HG03571 (cell line): ENCODE measurements around the gene CHD2.
A peak's percentile ranks its signal among the peaks of the same experiment; 100 is the strongest.
"Not testable (repeated sequence)": the region's sequence is repeated elsewhere in the genome, so short reads cannot be mapped to it uniquely, and the experiment has no call there.

Experiments
- ATAC-seq: cut with Tn5 transposase; IDR thresholded peaks from one replicate; pipeline ENCODE4 v1.9.1; 2021; ENCODE audit not compliant: unreplicated experiment

Gene CHD2

DNA sequence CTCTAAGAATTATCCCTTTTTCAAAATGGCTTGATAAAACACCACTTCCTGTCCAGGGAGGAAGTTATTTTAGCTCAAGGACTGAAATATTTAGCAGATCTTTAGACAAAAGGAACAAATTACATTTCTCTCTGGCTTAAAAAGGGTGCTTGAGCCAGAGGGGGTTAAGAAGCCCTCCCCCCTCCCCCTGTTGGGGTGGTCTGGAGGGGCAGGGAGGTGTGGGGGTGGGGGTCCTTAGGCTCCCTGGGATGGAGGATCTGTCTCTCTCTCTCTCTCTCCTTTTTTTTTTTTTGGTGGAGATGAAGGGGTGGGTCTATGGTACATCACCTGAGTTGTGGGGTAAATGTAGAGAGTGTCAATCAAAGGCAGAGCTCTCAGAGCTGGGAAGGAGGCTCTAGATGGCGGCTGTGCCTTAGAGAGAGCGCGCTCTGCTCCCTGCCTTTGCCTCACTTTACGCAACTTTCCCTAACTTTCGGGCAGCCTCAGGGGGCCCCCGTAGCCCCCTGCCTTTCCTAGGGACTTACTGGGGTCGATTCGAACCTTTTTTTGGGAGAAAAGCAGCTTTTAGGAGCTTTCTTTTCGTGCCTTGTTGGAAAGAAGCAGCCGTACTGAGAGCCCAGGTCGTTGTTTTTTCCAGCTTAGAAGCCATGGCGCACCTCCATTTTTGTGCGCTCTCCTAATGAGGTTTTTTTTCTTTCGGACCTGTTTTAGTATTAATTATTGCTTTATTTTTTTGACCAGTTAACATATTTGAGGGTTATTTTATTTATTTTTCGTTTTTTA lies at the start of gene CHD2:
TSS of gene CHD2 (plus strand) at position 377 of the 783 bp plus-strand sequence. CDS start 914 bp downstream, outside the sequence.
- peak; percentile 63 for ATAC-seq

DNA sequence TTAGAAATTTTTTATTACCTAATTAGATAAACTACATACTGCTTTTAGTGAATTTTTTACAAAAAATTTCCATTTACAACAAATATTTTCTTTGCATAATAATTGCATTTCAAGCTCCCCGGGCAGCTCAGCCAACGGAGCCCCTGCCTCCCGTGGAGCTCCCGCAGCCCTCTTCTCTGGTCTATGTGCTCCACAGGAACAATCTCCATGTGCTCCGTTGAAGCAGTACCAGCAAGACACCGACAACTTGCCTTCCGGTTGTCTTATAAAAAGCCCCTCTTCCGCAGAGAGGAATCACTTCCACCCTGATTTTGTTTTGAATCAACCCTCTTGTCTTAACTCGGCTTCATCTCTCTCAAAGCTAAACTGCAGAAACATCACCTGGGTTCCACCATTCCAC lies 46.9 kb upstream of the CHD2 start:
- ATAC-seq = no peak

DNA sequence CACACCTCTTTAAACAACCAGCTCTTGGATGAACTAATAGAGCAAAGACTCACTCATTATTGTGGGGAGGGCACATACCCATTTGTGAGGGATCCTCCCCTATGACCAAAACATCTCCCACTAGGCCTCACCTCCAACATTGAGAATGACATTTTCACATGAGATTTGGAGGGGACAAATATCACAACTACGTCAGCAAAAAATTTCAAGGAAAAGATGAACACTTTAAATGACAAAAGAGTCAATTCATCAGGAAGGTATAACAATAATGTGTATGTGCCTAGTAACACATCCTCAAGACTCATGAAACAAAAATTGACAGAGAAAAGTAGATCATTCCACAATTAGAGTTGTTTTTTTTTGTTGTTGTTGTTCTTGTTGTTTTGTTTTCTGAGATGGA lies 38.4 kb upstream of the CHD2 start:
- no peak for ATAC-seq

DNA sequence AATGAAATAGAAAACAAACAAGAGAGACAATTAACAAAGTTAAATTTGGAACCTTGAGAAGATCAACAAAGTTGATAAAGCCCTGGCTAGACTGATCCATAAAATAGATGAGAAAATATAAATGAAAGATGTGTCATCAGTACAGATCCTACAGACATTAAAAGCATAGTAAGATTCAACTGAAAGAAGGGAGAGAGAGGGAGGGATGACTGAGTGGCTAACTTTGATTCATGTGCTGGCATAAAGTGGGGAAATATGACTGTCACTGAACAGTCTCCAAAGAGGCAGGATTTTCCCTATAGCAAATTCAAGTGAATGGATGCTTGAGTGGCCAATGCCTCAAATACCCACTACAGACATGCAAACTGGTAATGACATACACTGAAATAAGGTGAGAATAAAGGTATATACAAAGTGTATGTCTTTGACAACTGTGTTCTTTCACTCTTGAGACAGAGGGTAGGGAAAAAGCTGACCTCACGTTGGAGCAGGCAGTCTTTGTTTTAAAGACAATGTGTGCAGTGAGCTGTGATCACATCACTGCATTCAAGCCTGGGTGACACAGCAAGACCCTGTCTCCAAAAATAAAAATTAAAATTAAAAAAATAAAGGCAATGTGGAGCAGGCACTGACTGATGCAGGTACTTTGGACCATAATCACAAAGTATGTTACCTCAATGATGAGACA lies 35.9 kb upstream of the CHD2 start:
- ATAC-seq = no peak

DNA sequence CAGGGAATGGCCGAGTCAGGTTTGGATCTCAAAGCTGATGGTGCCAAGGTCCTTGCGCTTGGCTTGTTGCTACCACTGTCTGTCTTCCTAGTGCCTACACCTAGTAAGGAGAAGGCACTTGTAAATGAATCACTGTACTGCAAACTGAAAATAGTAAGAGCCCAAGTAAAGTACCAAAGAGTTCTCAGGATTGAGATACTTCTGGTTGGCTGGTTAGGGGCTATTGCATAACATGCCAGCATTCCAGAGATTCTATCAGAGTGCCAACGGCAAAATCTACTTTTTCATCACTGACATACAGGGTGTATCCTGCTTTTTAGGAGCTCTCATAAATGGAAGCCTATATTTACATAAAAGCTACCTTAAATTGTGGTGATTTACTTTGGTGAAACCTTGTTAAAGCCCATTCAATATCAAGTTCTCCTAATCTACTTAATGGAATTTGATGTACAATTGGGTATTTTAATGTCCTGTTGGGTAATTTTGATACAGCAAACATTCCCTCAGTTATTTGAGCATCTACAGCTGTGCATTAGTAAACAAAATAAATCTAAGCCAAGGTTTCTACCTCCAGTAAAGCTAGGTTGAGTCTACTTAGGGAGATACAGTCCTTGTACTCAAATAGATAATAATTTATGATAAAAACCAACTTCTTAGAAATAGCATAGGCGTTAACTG lies 30.7 kb upstream of the CHD2 start:
- ATAC-seq = no peak

DNA sequence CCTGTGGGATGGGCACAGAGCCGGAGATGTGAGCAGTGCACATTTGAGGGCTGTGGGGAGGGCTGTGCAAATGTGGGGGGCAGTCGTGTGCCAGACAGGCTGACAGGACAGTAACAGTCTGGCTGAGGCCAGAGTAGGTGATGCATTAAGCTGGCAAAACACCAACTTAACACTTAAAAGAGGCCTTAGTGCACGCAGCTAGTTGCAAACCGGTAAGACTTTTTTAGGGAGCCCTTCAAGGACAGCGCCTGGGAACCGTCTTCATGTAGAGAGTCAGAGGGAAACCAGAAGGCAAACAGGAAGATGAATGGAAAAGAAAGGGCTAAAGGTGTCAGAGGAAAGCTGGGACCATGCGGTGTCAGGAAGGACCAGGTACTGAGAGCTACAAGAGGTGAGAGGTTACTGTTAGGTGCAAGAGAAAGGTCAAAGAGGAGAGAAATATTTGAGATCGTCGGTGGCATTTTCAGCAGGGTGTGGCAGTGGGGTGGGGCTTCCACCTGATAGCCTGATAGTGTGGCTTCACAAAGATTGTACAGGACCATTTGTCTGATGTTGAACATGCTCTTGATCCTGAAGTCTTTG lies 30.0 kb upstream of the CHD2 start:
- no peak for ATAC-seq

DNA sequence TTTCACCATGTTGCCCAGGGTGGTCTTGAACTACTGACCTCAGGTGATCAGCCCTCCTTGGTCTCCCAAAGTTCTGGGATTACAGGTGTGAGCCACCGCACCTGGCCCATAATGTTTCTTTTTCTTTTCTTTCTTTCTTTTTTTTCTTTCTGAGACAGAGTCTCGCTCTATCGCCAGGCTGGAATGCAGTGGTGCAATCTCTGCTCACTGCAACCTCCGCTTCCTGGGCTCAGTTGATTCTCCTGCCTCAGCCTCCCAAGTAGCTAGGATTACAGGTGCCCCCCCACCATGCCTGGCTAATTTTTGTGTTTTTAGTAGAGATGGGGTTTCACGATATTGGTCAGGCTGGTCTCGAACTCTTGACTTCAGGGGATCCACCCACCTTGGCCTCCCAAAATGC lies 27.2 kb upstream of the CHD2 start:
- not testable (repeated sequence) for ATAC-seq

DNA sequence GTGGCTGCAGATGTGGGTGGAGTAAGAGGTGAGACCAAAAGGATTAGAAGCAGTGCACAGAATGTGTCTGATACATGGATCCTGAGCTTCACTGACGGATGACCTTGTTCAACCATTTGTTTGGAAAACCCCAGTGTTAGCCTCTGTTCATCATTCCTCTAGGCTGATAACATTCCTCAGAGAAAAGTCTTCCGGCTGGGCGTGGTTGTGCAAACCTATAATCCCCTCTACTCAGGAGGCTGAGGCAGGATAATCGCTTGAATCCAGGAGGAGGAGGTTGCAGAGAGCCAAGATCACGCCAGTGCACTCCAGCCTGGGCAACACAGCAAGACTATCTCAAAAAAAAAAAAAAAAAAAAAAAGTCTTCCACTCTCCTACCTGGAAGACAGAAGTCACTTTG lies 23.1 kb upstream of the CHD2 start:
- no peak for ATAC-seq

DNA sequence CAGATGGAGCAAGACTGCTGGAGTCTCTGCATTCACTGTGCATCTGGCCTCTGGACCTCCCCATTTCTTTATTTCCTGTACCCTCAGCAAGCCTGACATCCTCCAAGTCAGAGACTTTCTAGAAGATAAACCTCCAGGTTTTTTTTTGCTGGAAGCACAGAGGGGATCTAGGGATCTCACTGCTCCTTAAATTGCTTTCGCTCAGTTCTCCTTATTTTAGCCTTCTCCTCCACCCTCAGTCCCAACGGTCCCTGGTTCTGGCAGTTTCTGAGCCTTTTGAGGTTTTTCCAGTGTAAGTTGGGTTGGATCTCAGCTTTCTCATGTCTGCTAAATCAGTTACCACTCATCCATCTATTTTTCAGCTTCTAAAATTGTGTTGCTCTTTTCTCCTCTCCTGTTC lies 22.7 kb upstream of the CHD2 start:
- ATAC-seq = no peak

DNA sequence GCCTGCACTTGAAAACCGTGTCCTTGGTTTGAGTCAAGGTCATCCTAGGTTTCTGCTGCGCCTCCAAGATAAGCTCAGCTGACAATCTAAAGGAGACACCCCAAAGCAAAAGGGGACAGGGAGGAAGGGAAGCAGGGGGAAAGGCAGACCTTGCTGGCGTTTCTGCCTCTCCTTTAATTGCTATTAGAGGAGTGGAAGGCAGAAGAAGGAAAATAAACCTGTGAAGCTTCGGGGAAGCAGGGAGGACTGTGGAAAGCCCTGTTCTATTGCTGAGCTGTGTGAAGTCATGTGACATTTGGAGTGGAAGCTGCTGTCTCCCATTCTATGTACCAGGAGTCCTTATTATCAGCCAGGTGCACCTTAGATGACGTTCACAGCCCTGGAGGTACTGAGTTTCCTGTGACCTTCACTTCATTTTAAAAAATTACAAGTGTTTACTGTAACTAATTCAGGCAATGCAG lies 21.5 kb upstream of the CHD2 start:
- ATAC-seq = no peak

DNA sequence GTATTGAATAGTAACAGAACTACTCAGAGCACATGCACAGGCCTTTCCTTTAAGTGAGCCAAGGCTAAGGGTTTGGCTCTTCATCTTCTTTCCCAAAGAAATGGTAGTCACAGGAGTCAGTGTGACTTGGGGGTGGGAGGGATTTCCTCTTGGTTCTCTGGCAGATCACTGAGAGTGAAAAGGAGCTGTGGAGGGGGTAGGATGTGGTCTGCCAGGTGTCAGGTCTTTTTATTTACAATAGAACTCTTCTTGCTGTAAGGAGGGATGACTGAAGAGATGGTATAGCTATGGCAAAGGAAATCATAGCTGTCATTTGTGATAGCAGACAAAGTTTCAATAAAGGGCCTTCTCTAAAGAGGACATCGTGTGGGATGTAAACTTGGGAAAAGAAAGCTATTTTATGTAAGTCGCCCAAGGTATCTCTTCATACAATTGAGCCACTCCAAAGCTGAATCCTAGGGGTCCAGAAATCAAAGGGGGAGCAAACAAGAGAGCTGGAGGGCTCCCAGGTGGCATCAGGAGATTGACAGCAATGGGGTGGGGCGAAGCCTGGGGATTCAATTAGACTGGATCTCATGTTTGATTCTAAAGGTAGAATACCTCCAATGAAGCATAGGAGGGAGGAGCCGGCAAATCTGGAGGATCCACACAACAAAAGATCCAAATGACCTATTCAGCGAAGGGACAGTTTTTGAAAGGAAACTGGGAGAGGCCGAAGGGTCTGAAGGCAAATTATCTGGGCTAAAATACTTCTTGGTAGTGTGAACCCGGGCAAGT lies 20.0 kb upstream of the CHD2 start:
- no peak for ATAC-seq

DNA sequence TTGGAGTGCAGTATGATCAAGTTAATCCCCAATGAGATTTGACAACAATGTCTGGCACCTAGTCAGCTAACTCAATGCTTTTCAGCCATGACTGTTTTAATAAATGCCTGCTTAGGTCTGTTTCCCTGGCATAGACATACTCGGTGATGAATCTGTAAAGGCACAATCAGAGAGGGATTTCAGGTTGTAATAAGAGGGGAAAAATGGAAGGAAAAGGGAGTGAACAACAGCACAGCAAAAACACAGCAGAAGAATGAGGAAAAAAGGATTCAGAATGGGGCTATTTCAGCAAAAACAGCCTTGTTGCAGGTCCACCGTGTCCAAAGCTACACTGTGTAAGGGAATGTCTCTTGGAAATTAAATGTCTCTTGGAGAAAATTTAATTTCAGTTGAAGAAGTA lies 19.3 kb upstream of the CHD2 start:
- no peak for ATAC-seq

DNA sequence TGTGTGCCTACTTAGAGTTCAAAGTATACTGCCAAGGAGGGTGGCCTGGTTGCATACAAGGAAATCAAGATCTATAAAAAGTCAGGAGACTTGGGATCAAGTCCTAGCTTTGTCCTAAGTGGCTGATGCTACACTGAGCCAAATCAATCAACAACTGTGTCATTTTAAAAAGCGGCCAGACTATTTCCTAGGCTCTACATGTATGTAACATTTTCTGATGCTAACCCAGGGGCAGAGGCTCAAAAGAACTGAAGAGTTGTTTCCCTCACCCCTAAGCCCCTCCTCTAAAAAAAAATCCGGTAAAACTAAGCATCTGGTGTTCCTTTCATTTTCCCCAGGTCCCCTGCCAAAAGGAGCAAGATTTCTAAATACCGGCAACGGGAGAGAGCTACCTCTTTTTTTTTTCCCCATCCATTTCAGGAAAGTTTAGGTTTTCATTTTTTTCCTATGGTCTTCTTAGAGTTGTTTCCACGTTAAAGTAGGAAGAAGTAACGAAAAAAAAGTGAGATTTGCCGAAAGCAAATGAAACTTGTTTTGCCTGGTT lies 18.8 kb upstream of the CHD2 start:
- ATAC-seq = no peak

DNA sequence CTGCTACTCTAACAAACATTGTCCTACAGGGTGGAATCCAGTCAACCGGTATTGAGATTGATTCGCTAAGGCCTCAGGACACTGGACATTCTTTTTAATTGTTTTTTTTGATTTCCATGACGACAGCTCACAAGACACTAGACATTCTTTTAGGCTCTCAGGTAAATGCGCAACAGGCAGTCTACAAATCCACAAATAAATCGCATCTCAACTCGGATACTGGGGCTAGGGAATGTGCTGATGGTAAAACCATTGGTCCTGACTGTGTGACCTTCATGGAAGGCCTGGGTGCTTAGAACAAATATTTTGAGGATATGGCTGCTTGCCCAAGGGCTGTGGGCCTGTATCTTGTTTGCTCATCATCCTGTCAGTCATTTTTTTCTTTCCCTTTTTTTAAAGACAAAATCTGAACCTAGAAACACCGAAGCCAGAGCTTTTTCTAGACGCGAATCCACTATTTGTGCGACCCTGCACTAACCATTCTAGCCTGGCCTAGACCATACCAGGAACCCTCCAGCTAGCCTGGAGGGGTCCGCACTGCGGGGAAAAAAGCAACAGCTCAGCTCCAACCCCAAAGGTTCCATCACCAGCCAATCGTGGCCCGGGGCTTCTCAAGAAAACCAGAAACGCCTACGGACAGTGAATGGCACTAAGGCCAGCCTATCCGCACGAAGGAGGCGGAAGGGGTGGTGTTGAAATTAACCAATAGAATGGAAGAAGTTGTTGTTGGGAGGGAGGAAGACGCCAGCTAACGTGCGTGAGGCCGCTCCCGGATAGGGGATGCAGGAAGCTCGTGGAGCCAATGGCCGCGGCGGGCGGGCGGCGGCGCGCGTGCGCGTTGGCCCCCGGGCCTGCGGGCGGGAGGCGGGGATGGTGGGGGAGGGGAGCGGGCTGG lies 18.1 kb upstream of the CHD2 start:
- peak; percentile 94 for ATAC-seq

DNA sequence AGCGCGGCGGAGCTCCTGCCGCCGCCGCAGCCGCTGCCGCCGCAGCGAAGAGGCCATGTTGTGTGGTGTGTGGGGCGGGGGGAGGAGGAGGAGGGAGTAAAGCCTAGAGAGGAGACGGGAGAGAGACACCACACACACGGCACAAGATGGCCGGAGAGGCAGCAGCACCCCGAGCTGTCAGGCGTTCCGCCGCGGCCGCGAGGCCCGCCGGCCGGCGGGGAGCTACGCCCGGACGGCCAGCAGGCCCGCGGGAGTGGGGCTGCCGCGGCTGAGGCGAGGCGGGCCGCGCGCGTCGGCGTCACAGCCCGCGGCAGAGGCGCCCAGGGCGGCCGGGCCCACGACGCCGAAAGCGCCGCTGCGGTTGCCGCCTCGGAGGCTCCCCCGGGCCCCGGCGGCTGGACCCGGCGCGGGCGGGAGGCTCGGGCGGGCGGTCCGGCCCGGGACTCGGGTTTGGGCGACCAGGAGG lies 17.4 kb upstream of the CHD2 start:
- peak; percentile 65 for ATAC-seq

DNA sequence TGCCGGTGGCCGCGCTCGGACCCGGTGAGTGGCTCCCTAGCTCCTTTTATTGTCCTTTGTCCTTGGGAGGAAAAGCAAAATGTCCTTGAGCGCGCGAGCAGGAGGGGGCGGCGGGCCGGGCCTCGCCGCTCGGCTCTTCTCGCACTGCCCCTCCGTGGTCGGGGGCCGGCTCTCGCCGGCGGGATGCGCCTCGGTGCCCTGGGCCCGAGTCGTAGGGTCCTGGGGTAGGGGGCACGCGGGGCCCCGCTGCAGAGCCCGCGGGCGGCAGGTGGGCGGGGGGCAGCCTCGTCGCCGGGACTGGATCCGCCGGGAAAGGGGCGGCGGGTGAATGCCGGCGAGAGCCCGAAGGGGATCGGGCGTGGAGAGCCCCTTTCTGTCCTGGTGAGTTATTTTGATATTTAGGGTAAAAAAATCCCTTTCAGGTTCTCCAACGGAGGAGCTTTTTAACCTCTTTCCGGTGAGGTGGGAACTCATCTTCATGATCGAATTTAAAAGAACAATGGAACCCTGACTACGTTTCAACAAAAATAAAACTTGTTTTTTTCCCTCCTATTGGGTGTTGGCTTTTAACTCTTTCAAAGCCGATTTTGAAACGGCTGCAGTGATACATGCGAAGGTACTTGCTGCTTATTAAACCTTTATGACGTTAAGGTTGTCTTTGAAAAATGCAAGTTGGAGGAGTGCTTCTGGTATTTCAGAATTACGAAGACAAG lies 16.8 kb upstream of the CHD2 start:
- peak; percentile 1 for ATAC-seq

DNA sequence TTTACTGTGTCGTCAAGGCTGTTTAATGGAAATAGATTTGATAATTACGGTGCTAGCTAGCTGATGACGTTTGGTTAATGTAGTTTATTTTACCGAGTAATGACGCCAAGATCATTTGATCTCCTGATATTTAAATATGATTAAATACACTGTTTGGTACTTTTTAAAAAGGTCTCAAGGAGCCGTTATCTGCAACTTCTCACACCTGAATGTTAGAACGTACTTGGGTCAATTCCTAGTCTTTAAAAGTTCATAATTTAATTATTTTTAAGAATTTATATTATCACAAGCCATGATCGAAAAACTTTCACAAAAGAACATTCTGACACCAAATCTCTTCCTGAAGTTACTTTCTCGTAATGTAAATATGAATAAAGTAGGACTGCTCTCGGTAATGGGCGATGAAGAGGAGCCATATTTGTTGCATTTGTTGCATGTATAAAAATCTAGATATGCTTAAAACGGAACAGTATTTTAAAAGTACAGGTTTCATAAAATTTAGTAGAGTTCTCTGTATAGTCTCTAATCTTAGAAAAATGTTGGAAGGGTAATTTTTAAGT lies 16.2 kb upstream of the CHD2 start:
- ATAC-seq = no peak

DNA sequence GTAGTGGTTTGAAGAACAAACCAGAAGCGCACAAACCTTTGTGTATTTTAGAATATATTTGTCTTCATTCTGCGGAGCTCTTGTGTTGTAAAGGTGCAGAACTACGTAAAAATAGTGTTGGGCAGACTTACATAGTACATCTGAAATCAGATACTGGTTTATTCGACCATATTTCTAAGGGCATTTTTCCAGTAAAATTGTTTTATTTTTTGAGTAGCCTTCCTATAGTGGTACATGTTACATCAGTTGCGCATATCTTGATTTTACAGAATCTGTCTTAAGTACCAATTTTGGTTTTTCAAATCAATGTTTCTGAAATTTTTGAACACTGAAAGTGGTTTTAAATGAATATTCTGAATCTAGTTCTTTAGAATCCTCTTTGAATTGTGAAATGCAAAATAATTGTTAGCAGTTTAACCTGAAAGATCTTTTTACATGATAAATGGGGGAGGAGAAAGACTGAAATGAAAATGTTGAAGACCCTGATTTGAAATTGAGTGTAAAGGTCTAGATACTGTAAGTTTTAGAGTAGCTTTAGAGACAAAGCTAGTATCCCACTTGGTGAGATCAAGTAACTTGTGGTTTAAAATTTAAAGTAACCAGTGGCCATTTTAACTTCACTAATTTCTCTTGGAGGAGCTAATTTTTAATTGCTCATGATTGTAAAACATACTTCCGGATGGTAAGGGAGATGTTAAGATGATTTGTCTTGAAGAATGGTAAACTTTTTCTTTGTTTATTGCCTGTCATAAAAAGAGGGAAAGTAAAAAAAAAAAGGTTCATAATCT lies 15.5 kb upstream of the CHD2 start:
- ATAC-seq = no peak
